Upper lobe of left lung (tissue), 4 donors: ENCODE measurements around the gene GSTA2.

ENCODE experiments used
- CTCF ChIP-seq, 6 experiments: fragments of 450-650 bp in 4 of 6; fragments of 200-600 bp in 2 of 6; sonication (generic) in 2 of 6; IDR thresholded peaks; one replicate each; pipeline ENCODE4 v1.5.1; 2016 to 2019; ENCODE audit warnings: antibody characterized with exemption in 6 of 6
- EP300 ChIP-seq, 4 donors: sonication (generic); formaldehyde crosslinking; IDR thresholded peaks; one replicate each; pipeline ENCODE4 v1.5.1; 2017; ENCODE audit warnings: antibody characterized with exemption in 4 of 4, control low read depth in 2 of 4
- POLR2AphosphoS5 ChIP-seq, 2 donors: sonication (generic); formaldehyde crosslinking; IDR thresholded peaks; one replicate each; pipeline ENCODE4 v1.5.1; 2017; ENCODE audit warnings: antibody characterized with exemption in 2 of 2

GRCh38 chr6:52733172-52733571, 30.1 kb downstream of the GSTA2 start:
- TF ChIP-seq CTCF (IDR thresholded peaks at IDR 0.05), result no peak
- no peak for TF ChIP-seq POLR2AphosphoS5 (IDR thresholded peaks at IDR 0.05)
- TF ChIP-seq EP300 (IDR thresholded peaks at IDR 0.05), result no peak
